ENCODE results near the gene IFI27L1.

Gene IFI27L1

DNA sequence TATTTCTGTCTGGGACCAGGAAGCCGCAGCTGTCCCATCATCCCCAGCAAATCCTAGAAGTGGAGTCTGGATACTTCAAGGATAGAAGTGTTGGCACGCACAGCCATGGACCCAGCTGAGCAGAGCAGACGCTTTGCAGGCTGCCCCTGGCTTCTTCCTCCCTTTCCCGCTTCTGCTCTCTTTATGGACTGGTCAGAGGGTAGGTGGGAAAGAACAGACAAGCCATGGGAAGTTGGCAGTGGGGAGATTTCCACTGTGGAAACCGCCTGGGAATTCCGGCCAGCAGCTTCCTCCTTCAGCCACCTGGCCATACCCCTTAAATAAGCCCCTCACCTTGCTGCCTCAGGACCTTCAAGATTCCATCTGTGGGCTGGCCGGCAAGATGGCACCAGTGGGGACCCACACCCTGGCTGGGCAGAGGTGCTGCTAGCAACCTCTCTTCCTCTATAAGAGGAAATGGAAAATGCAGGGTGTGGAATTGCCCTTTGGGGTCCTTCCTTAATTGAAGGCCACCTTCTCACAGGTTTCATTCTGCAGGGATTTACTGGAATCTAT lies 34.3 kb upstream of the IFI27L1 start:
- TF ChIP-seq EZH2phosphoT487 (IDR thresholded peaks at IDR 0.05; ENCODE audit: low read depth): no peak
- TF ChIP-seq, protein P1, sequence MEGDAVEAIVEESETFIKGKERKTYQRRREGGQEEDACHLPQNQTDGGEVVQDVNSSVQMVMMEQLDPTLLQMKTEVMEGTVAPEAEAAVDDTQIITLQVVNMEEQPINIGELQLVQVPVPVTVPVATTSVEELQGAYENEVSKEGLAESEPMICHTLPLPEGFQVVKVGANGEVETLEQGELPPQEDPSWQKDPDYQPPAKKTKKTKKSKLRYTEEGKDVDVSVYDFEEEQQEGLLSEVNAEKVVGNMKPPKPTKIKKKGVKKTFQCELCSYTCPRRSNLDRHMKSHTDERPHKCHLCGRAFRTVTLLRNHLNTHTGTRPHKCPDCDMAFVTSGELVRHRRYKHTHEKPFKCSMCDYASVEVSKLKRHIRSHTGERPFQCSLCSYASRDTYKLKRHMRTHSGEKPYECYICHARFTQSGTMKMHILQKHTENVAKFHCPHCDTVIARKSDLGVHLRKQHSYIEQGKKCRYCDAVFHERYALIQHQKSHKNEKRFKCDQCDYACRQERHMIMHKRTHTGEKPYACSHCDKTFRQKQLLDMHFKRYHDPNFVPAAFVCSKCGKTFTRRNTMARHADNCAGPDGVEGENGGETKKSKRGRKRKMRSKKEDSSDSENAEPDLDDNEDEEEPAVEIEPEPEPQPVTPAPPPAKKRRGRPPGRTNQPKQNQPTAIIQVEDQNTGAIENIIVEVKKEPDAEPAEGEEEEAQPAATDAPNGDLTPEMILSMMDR (IDR thresholded peaks at IDR 0.05; ENCODE audit: low read depth, low read length): no peak
- Histone ChIP-seq H4K20me1 (ENCODE audit: insufficient read depth, low read length) (0 out of 2 replicates have a peak, but pooled peaks cover 5% of the 10 kb centered on the region), H3K4me3 (ENCODE audit: low read length) (no peak overlapping the region), H3K79me2 (ENCODE audit: low read length) (no peaks in the 10 kb centered on the region), H3K27me3 (ENCODE audit: low read depth, low read length) (no peaks in the 10 kb centered on the region), H3K4me2 (ENCODE audit: low read length) (no peak overlapping the region), H3K4me1 (ENCODE audit: low read length) (no peaks in the 10 kb centered on the region), H3K36me3 (replicated peaks; ENCODE audit: low read depth, low read length) (peaks cover 66% of the 10 kb centered on the region), H3K9me3 (ENCODE audit: insufficient read depth, low read length) (no peaks in the 10 kb centered on the region), H3K27ac (ENCODE audit: low read length) (no peak overlapping the region), H3K9ac (ENCODE audit: low read length) (no peak overlapping the region), H2AFZ (ENCODE audit: low read depth, low read length) (no peak overlapping the region)

DNA sequence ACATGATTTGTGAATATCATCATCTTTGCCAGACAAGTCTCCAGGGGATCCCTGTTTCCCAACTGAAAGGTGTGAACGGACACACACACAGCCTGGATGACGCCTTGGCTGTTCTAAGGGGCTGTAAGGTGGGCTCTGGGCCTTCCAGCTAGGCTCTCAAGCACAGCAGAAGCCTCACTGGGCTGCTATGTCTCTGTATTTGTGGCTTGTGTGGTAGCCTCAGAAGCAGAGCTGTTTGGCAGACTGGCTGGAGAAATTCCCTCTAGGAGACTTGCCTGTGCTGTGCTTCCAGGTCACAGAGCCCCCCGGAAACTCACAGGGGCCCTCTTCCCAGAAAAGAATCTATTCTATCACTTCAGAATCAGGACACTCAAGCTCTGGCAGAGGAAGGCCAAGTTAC lies 33.5 kb upstream of the IFI27L1 start:
- TF ChIP-seq EZH2phosphoT487 (IDR thresholded peaks at IDR 0.05; ENCODE audit: low read depth): no peak
- TF ChIP-seq, protein P1 (IDR thresholded peaks at IDR 0.05; ENCODE audit: low read depth, low read length): no peak
- Histone ChIP-seq H3K9ac (ENCODE audit: low read length) (no peak overlapping the region), H3K9me3 (ENCODE audit: insufficient read depth, low read length) (no peaks in the 10 kb centered on the region), H3K4me1 (ENCODE audit: low read length) (no peaks in the 10 kb centered on the region), H3K27ac (ENCODE audit: low read length) (no peak overlapping the region), H3K36me3 (replicated peaks; ENCODE audit: low read depth, low read length) (peaks cover 74% of the 10 kb centered on the region), H3K79me2 (ENCODE audit: low read length) (no peaks in the 10 kb centered on the region), H2AFZ (ENCODE audit: low read depth, low read length) (no peak overlapping the region), H4K20me1 (ENCODE audit: insufficient read depth, low read length) (0 out of 2 replicates have a peak, but pooled peaks cover 5% of the 10 kb centered on the region), H3K4me2 (ENCODE audit: low read length) (no peak overlapping the region), H3K27me3 (ENCODE audit: low read depth, low read length) (no peaks in the 10 kb centered on the region), H3K4me3 (ENCODE audit: low read length) (no peak overlapping the region)

DNA sequence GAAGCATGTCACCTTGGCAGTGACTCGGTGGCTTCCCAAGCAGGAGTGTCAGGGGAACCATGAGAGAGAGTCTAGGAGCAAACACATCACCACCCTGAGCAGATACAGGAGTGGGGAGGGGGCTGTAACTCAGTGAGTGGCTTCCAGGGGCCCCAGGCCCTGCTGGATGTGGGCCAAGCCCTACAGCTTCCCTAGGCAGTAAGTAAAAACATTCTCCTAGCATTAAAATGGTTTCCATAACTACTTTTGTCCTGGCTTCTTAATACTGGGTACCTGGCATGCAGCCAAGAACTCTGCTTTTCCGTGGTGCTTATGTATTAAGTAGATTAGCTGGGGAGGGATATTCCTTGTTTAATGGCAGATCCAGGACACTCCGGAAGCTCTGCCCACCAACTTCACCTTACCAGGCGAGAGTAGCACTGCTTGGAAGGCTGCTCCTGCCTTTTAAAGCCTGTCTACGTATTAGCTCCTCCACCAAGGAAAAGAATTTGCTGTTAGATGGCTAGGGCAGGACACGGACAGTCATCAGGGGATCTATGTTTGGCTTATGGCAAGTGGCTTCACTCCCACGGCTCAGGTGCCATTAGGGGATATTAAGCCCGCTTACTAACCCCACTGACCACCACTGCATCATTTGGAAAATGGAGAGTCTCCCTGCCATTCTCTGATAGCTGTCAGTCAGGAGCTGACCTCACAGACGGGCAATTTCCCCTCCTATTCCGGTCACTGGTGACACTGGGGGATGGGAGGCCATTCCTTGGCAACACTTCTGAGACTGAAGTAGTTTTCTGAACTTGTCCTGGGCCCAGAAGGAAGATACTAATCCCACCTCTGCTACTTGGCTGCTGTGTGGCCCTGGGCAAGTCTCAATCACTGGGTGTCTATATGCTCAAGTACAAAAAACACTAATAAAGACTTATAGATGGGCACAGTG lies 32.2 kb upstream of the IFI27L1 start:
- no peaks in the 10 kb centered on the region for H3K9me3 ChIP-seq (ENCODE audit: insufficient read depth, low read length)
- no peak overlapping the region for H2AFZ ChIP-seq (ENCODE audit: low read depth, low read length)
- H3K79me2 ChIP-seq (ENCODE audit: low read length): no peaks in the 10 kb centered on the region
- no peak overlapping the region for H3K4me3 ChIP-seq (ENCODE audit: low read length)
- H3K36me3 ChIP-seq (replicated peaks; ENCODE audit: low read depth, low read length): peaks cover 80% of the 10 kb centered on the region
- H3K4me2 ChIP-seq (ENCODE audit: low read length): no peak overlapping the region
- no peak overlapping the region for H3K27ac ChIP-seq (ENCODE audit: low read length)
- H3K9ac ChIP-seq (ENCODE audit: low read length): no peak overlapping the region
- 0 out of 2 replicates have a peak, but pooled peaks cover 5% of the 10 kb centered on the region for H4K20me1 ChIP-seq (ENCODE audit: insufficient read depth, low read length)
- TF ChIP-seq, protein P1 (IDR thresholded peaks at IDR 0.05; ENCODE audit: low read depth, low read length): no peak
- no peak for TF ChIP-seq EZH2phosphoT487 (IDR thresholded peaks at IDR 0.05; ENCODE audit: low read depth)
- no peaks in the 10 kb centered on the region for H3K27me3 ChIP-seq (ENCODE audit: low read depth, low read length)
- H3K4me1 ChIP-seq (ENCODE audit: low read length): no peaks in the 10 kb centered on the region

DNA sequence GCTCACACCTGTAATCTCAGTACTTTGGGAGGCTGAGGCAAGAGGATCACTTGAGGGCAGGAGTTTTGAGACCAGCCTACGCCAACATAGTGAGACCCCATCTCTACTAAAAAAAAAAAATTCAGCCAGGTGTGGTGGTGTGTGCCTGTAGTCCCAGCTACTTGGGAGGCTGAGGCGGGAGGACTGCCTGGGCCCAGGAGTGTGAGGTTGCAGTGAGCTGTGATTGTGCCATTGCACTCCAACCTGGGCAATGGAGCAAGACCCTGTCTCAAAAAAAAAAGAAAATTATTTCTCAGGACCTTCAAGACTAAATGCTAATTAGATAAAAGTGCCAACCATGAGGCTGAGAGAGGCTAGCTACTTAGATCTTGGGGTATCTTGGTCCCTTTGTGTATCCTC lies 31.5 kb upstream of the IFI27L1 start:
- H3K4me1 ChIP-seq (ENCODE audit: low read length): no peaks in the 10 kb centered on the region

More for the DNA sequence above, 31.5 kb upstream of the IFI27L1 start:
- Histone ChIP-seq H3K9ac (ENCODE audit: low read length) (no peak overlapping the region), H3K36me3 (replicated peaks; ENCODE audit: low read depth, low read length) (peaks cover 84% of the 10 kb centered on the region), H2AFZ (ENCODE audit: low read depth, low read length) (no peak overlapping the region), H3K9me3 (ENCODE audit: insufficient read depth, low read length) (no peaks in the 10 kb centered on the region), H4K20me1 (ENCODE audit: insufficient read depth, low read length) (0 out of 2 replicates have a peak, but pooled peaks cover 5% of the 10 kb centered on the region), H3K27ac (ENCODE audit: low read length) (no peak overlapping the region), H3K4me2 (ENCODE audit: low read length) (no peak overlapping the region), H3K79me2 (ENCODE audit: low read length) (no peaks in the 10 kb centered on the region), H3K4me3 (ENCODE audit: low read length) (no peak overlapping the region), H3K27me3 (ENCODE audit: low read depth, low read length) (no peaks in the 10 kb centered on the region)
- TF ChIP-seq EZH2phosphoT487 (IDR thresholded peaks at IDR 0.05; ENCODE audit: low read depth): no peak
- TF ChIP-seq, protein P1 (IDR thresholded peaks at IDR 0.05; ENCODE audit: low read depth, low read length): no peak
